Right kidney (tissue), 1 donor: ENCODE data around the gene OTOL1.

ENCODE experiments used
- DNase-seq: peaks from one replicate; pipeline ENCODE4 v3.0.0-alpha.2; 2016

The OTOL1 gene

DNA sequence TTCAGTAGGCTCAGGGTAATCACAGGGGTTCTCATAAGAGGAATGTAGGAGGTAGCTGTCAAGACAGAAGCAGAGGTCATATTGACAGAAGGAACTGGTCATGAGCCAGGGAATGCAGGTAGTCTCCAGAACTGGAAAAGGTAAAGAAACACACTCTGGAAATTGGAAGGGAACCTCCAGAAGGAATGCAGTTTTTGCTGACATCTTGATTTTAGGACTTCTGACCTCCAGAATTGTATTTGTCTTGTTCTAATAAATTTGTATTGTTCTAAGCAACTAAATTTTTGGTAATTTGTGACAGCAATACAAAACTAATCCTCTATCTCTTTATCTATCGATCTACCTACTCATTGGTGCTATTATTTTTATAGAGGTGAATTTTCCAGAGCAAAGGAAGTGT lies 49.2 kb downstream of the OTOL1 start:
- no peak for DNase-seq

DNA sequence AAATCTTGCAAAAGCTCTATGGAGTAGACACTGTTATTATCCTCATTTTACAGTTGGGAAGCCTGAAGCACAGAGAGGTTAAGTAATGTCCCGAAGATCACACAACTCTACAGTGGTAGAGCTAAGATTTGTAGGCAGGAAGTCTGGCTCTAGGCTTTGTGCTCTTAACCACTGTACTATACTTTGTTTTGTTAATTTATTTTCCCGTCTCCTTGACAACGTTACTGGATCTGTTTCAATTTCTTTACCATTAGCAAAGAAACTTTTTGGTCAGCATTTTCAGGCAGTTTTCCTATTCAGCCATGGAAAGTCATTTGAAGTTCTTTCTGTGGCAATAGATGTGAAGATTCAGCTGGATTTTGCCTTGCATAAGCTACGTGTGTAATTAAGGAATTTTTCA lies 51.7 kb downstream of the OTOL1 start:
- DNase-seq, result no peak

DNA sequence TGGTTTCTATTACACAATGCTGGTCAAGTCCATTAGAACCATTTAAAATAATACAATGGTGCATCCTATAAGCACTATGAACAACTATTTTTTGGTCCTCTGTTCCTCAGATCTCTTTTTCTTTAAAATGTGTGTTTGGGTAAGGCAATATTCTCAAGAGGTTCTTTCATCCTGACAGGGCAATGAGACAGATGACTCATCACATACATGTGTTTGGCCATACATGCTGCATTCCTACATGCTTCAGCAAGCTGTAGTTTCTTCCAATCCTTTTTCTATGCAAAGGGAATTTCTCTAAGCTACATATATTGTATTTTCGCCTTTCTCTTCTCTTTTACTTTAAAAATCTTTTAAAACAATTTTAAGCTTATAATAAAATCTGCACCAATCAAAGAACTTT lies 52.7 kb downstream of the OTOL1 start:
- no peak for DNase-seq

DNA sequence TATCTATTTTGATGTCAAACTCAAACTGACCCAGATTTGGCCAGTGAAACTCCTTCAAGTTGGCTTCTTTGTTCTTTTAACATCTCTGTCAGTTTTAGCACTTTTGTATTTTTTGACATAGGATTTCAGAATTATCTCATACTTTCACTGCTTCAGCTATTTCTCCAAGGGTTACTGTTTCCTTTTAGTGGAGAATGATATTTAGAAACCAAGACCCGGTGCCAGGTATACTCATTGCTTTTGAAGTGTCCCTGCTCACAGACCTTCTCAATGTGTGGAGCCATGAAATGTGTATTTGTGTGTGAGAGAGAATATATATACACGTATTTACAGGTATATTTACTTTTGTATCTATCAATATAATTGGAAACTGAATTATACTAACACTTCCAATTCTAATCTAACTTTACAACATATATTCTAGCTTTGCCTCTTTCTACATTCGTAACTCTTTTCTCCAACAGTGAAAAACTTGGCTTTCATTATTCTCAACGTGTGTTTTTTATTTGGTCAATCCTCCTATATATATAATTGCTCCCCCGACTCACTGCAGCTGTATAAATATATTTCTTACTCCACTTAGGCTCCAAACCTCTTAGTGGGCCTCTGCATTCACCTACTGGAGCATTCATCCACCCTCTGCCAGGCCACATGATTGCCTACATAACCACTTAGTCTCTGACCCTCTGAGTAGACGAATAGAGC lies 54.0 kb downstream of the OTOL1 start:
- DNase-seq, result no peak

DNA sequence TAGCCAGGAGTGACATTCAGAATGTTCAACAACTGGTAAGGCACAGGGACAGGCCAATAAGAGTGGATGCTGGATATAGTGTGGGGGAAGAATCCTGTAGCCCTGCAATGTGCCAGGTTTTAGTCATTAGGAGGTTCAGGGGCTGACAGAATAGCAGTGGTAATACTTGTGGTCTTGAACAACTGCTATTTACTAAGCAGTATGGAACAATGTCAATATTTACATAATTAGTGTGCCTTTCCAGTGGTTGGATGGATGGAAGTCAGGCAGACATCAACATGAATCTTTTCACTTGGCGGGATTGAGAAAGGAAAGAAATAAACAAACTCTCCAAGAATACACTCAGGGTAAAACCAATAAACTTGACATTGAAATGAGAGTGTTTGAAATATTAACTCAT lies 55.1 kb downstream of the OTOL1 start:
- no peak for DNase-seq

DNA sequence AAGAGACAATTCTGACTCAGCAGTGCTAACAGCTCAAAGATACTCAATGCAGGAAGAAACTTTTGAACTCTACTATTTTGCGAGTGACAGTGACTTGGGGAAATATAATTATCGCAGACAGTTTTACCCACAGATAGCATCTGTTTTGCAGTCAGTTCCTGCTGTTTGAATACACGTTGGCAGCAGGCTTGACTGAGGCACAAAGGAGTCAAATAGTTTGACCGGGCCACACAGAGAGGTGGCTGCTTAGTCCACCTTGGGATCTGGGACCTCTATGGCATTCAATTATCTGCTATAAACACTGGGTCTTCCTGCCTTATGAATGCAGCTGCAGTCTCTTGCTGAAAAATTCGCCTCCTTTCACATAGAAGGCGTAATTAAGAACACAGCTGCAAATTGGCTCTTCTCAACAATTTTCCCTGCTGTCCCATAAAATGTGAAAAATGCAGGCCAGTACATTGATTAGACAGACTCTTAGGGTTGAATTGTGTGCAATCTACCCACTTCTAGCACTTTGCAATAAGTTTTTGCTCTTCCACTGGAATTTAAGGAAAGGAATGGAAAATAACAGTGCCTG lies 56.5 kb downstream of the OTOL1 start:
- DNase-seq, result no peak
